Mesenchymal stem cell (in vitro differentiated cells and primary cell): ENCODE results near the gene RSF1. TPM values are rescaled to one million over a fixed set of nuclear protein-coding genes. Genes with fewer than 3 reads are reported as not detected.

Experiments used
- small RNA-seq: library from polyadenylated mRNA; stranded (forward); fragments of <200 nt; extraction: miRNeasy Mini kit (QIAGEN cat#:217004); gene quantifications from one replicate; pipeline ENCODE3, GENCODE V24; 2013; ENCODE audit warnings: low read depth

RSF1 gene

Small RNAs within 50 kb of the gene (small RNA-seq; reads per million reads assigned to genes)
- not detected for gene RF00019
